Measurements from ENCODE around the gene CADPS2. TPM values are rescaled to one million over a fixed set of nuclear protein-coding genes. Genes with fewer than 3 reads are reported as not detected.

CADPS2 gene
- polyA plus RNA-seq, 3 donors = not detected

DNA sequence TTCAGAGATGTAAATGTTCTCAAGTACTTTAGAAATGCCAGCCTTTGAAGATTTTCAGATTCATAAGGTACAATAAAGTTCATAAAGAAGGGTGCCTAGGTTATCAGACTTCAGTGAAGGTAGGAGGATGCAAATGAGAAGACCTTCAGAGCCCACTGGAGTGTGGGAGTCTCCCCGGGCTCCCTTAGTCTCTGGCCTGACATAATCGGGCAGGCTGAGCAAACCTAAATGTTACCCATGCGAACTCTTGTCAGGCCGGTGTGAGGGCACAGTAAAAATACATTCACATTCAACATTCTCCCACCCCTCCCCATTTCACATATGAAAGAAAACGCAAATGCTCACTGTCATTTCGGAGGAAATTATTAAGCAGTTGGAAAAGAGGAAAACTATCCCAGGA is 479.1 kb downstream of the CADPS2 start:
- Histone ChIP-seq H3K9ac (ENCODE audit: insufficient read depth, low read length, poor library complexity, severe bottlenecking) (no peak overlapping the region), H3K4me3 (replicated peaks in 1 of 3; ENCODE audit: low read depth in 2 of 3, low read length in 3 of 3) (no peak overlapping the region), H3K4me1 (ENCODE audit: control insufficient read depth in 1 of 2, insufficient read depth in 2 of 2, low read length in 2 of 2) (no peaks in the 10 kb centered on the region), H3K79me2 (ENCODE audit: insufficient read depth, low read length) (no peaks in the 10 kb centered on the region), H3K9me3 (replicated peaks in 1 of 2; ENCODE audit: control insufficient read depth in 1 of 2, insufficient read depth in 1 of 2, low read length in 2 of 2) (peaks cover 0 to 4% of the 10 kb centered on the region in 2 donors), H2AFZ (ENCODE audit: insufficient read depth, low read depth, low read length, poor library complexity, severe bottlenecking) (no peak overlapping the region), H3K36me3 (replicated peaks in 1 of 2; ENCODE audit: control insufficient read depth in 1 of 2, insufficient read depth in 2 of 2, low read length in 2 of 2) (no peaks in the 10 kb centered on the region), H4K20me1 (ENCODE audit: insufficient read depth, low read length) (no peaks in the 10 kb centered on the region), H3K27me3 (ENCODE audit: control insufficient read depth in 2 of 2, insufficient read depth in 2 of 2, low read length in 2 of 2) (no peaks in the 10 kb centered on the region), H3K4me2 (replicated peaks; ENCODE audit: extremely low read depth, low read length, poor library complexity, severe bottlenecking) (no peak overlapping the region), H3K27ac (ENCODE audit: low read depth in 1 of 2, low read length in 2 of 2) (no peak overlapping the region)
- Mint-ChIP-seq H3K9me3 (peaks cover 0 to 3% (median 0%) of the 10 kb centered on the region in 7 donors), H3K4me1 (no peaks in the 10 kb centered on the region), H3K36me3 (no peaks in the 10 kb centered on the region), H3K4me3 (no peak overlapping the region), H3K27ac (no peak overlapping the region), H3K27me3 (ENCODE audit: low read depth in 3 of 3) (no peaks in the 10 kb centered on the region)
- no CpG with 5 or more reads among the region's 6 CpGs for WGBS (ENCODE audit: insufficient coverage)
- intact Hi-C loops (cut with micrococcal nuclease) = no loop called here
- no peak for DNase-seq
- TF ChIP-seq, protein P1, sequence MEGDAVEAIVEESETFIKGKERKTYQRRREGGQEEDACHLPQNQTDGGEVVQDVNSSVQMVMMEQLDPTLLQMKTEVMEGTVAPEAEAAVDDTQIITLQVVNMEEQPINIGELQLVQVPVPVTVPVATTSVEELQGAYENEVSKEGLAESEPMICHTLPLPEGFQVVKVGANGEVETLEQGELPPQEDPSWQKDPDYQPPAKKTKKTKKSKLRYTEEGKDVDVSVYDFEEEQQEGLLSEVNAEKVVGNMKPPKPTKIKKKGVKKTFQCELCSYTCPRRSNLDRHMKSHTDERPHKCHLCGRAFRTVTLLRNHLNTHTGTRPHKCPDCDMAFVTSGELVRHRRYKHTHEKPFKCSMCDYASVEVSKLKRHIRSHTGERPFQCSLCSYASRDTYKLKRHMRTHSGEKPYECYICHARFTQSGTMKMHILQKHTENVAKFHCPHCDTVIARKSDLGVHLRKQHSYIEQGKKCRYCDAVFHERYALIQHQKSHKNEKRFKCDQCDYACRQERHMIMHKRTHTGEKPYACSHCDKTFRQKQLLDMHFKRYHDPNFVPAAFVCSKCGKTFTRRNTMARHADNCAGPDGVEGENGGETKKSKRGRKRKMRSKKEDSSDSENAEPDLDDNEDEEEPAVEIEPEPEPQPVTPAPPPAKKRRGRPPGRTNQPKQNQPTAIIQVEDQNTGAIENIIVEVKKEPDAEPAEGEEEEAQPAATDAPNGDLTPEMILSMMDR (IDR thresholded peaks at IDR 0.05) = no peak

DNA sequence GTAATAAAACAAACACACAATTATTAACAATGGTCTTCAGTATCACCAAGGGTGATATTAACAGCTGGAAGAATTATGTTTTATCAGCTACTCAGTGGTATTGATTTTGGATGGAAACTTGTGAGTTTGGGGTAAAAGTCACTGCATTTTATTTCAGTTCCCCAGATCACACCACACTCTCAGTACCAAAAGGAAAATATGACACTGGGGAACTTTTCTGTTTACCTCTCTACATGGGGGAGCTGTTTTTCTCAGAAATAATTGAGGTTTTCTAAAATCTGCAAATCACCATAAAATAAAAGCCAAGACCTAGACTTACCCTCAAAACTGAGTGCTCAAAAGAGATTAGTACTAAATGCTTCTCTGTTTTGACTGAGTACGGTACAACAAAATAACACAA is 483.1 kb downstream of the CADPS2 start:
- H3K27me3 Mint-ChIP-seq (ENCODE audit: low read depth in 3 of 3) = no peaks in the 10 kb centered on the region
- H3K4me1 Mint-ChIP-seq = no peaks in the 10 kb centered on the region
- intact Hi-C loops (cut with micrococcal nuclease) = no loop called here
- H3K36me3 Mint-ChIP-seq = no peaks in the 10 kb centered on the region
- no peak for DNase-seq
- Histone ChIP-seq H3K27me3 (ENCODE audit: control insufficient read depth in 2 of 2, insufficient read depth in 2 of 2, low read length in 2 of 2) (no peaks in the 10 kb centered on the region), H4K20me1 (ENCODE audit: insufficient read depth, low read length) (no peaks in the 10 kb centered on the region), H3K4me3 (replicated peaks in 1 of 3; ENCODE audit: low read depth in 2 of 3, low read length in 3 of 3) (no peak overlapping the region), H3K79me2 (ENCODE audit: insufficient read depth, low read length) (no peaks in the 10 kb centered on the region), H3K36me3 (replicated peaks in 1 of 2; ENCODE audit: control insufficient read depth in 1 of 2, insufficient read depth in 2 of 2, low read length in 2 of 2) (no peaks in the 10 kb centered on the region), H3K4me2 (replicated peaks; ENCODE audit: extremely low read depth, low read length, poor library complexity, severe bottlenecking) (no peak overlapping the region), H3K9me3 (replicated peaks in 1 of 2; ENCODE audit: control insufficient read depth in 1 of 2, insufficient read depth in 1 of 2, low read length in 2 of 2) (peaks cover 0 to 4% of the 10 kb centered on the region in 2 donors), H3K9ac (ENCODE audit: insufficient read depth, low read length, poor library complexity, severe bottlenecking) (no peak overlapping the region), H3K27ac (ENCODE audit: low read depth in 1 of 2, low read length in 2 of 2) (no peak overlapping the region), H3K4me1 (ENCODE audit: control insufficient read depth in 1 of 2, insufficient read depth in 2 of 2, low read length in 2 of 2) (no peaks in the 10 kb centered on the region), H2AFZ (ENCODE audit: insufficient read depth, low read depth, low read length, poor library complexity, severe bottlenecking) (no peak overlapping the region)
- H3K27ac Mint-ChIP-seq = no peak overlapping the region
- no CpG with 5 or more reads among the region's 1 CpG for WGBS (ENCODE audit: insufficient coverage)
- TF ChIP-seq, protein P1 (IDR thresholded peaks at IDR 0.05) = no peak
- no peak overlapping the region for H3K4me3 Mint-ChIP-seq
- H3K9me3 Mint-ChIP-seq = peaks cover 0 to 9% (median 2%) of the 10 kb centered on the region in 7 donors

All from CD14-positive monocyte (primary cell).